ENCODE results near the gene ULK4. TPM values are rescaled to one million over a fixed set of nuclear protein-coding genes. Genes with fewer than 3 reads are reported as not detected.

Gene ULK4
- polyA plus RNA-seq, 1 donor from 2014 or later: 7.2 TPM

- TF ChIP-seq POLR2AphosphoS5 (IDR thresholded peaks at IDR 0.05) (no peak), CTCF (IDR thresholded peaks at IDR 0.05; ENCODE audit: poor library complexity, severe bottlenecking) (no peak), EP300 (conservative IDR thresholded peaks at IDR 0.05; ENCODE audit: poor library complexity, severe bottlenecking) (no peak), EZH2 (IDR thresholded peaks at IDR 0.05; ENCODE audit: borderline replicate concordance, insufficient read depth, low read length, poor library complexity, severe bottlenecking) (no peak), TAF1 (IDR thresholded peaks at IDR 0.05; ENCODE audit: low read depth) (no peak), MXI1 (conservative IDR thresholded peaks at IDR 0.05; ENCODE audit: poor library complexity, severe bottlenecking) (no peak), RAD21 (conservative IDR thresholded peaks at IDR 0.05) (no peak), SMC3 (conservative IDR thresholded peaks at IDR 0.05; ENCODE audit: poor library complexity) (no peak), REST (IDR thresholded peaks at IDR 0.05; ENCODE audit: borderline replicate concordance) (no peak)
- H3F3A ChIP-seq (ENCODE audit: insufficient read depth, low read length, poor library complexity, severe bottlenecking): no peaks in the 10 kb centered on the region
- no peaks in the 10 kb centered on the region for H3K9me2 ChIP-seq (ENCODE audit: insufficient read depth, low read length)
- H3K9ac ChIP-seq (ENCODE audit: low read length): no peak overlapping the region
- H3K27me3 ChIP-seq (ENCODE audit: insufficient read depth, low read depth, low read length): no peaks in the 10 kb centered on the region
- no peak overlapping the region for H3K4me3 ChIP-seq (ENCODE audit: low read length)
- no peaks in the 10 kb centered on the region for H3K79me2 ChIP-seq (replicated peaks; ENCODE audit: insufficient read depth, low read length)
- H3K27ac ChIP-seq (ENCODE audit: low read length): no peak overlapping the region
- H2AFZ ChIP-seq (ENCODE audit: low read depth, low read length): no peak overlapping the region
- H3K9me3 ChIP-seq (ENCODE audit: low read length): no peaks in the 10 kb centered on the region
- no peaks in the 10 kb centered on the region for H3K36me3 ChIP-seq (ENCODE audit: insufficient read depth, low read length)
- no peaks in the 10 kb centered on the region for H4K20me1 ChIP-seq (ENCODE audit: insufficient read depth)
- no peak overlapping the region for H3K4me2 ChIP-seq (ENCODE audit: low read length)
These were observed 703.6 kb downstream of the ULK4 start for GRCh38 chr3:41258239-41258800.

- no peaks in the 10 kb centered on the region for H3K36me3 ChIP-seq (ENCODE audit: insufficient read depth, low read length)
- no peak overlapping the region for H3K27ac ChIP-seq (ENCODE audit: low read length)
- no peak overlapping the region for H3K9ac ChIP-seq (ENCODE audit: low read length)
- no peaks in the 10 kb centered on the region for H3K9me3 ChIP-seq (ENCODE audit: low read length)
- H3K9me2 ChIP-seq (ENCODE audit: insufficient read depth, low read length): no peaks in the 10 kb centered on the region
- H3K4me2 ChIP-seq (ENCODE audit: low read length): no peak overlapping the region
- H4K20me1 ChIP-seq (ENCODE audit: insufficient read depth): no peaks in the 10 kb centered on the region
- no peaks in the 10 kb centered on the region for H3K27me3 ChIP-seq (ENCODE audit: insufficient read depth, low read depth, low read length)
- TF ChIP-seq MXI1 (conservative IDR thresholded peaks at IDR 0.05; ENCODE audit: poor library complexity, severe bottlenecking): no peak
- no peak overlapping the region for H3K4me3 ChIP-seq (ENCODE audit: low read length)
- H2AFZ ChIP-seq (ENCODE audit: low read depth, low read length): no peak overlapping the region
- no peaks in the 10 kb centered on the region for H3K79me2 ChIP-seq (replicated peaks; ENCODE audit: insufficient read depth, low read length)
- no peaks in the 10 kb centered on the region for H3F3A ChIP-seq (ENCODE audit: insufficient read depth, low read length, poor library complexity, severe bottlenecking)
These were observed 710.3 kb downstream of the ULK4 start for GRCh38 chr3:41251593-41251992.

All from neural cell (in vitro differentiated cells).